ENCODE measurements around the gene TNS3. TPM values are rescaled to one million over a fixed set of nuclear protein-coding genes. Genes with fewer than 3 reads are reported as not detected.

TNS3 gene
- total and polyA plus RNA-seq, 2 of the 13 experiments (the other 11 are each of a cell fraction or from before 2014, with no cell fraction given) = 52.9 to 55.7 TPM

DNA sequence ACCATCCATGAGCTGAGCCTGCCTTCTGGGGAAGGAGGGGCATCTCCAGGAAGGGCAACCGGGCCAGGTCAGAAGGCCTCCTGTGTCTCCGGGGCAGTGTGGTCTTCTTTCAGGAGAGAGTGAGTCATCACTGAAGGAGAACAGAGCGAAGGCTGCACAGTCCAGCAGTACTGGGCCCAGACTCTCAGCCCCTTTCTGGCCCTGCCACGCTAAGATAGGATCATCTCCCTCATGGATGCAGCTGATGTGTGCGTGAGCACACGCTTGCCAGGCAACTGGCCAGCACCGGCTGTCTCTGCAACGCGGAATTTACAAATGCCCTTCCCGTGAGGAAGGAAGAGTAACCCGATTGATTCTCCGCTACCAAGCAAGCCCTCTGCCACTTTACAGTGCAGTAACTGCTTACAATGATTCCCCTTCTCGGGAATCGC lies 328.2 kb downstream of the TNS3 start (continued):
- TF ChIP-seq, protein P1, sequence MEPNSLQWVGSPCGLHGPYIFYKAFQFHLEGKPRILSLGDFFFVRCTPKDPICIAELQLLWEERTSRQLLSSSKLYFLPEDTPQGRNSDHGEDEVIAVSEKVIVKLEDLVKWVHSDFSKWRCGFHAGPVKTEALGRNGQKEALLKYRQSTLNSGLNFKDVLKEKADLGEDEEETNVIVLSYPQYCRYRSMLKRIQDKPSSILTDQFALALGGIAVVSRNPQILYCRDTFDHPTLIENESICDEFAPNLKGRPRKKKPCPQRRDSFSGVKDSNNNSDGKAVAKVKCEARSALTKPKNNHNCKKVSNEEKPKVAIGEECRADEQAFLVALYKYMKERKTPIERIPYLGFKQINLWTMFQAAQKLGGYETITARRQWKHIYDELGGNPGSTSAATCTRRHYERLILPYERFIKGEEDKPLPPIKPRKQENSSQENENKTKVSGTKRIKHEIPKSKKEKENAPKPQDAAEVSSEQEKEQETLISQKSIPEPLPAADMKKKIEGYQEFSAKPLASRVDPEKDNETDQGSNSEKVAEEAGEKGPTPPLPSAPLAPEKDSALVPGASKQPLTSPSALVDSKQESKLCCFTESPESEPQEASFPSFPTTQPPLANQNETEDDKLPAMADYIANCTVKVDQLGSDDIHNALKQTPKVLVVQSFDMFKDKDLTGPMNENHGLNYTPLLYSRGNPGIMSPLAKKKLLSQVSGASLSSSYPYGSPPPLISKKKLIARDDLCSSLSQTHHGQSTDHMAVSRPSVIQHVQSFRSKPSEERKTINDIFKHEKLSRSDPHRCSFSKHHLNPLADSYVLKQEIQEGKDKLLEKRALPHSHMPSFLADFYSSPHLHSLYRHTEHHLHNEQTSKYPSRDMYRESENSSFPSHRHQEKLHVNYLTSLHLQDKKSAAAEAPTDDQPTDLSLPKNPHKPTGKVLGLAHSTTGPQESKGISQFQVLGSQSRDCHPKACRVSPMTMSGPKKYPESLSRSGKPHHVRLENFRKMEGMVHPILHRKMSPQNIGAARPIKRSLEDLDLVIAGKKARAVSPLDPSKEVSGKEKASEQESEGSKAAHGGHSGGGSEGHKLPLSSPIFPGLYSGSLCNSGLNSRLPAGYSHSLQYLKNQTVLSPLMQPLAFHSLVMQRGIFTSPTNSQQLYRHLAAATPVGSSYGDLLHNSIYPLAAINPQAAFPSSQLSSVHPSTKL (CRISPR knock-in tag; IDR thresholded peaks at IDR 0.05) = no peak
- TF ChIP-seq ATF3 (CRISPR knock-in tag; IDR thresholded peaks at IDR 0.05) = no peak
- TF ChIP-seq ZNF678 (CRISPR knock-in tag; IDR thresholded peaks at IDR 0.05) = no peak
- TF ChIP-seq JUND (CRISPR knock-in tag; IDR thresholded peaks at IDR 0.05) = peak; percentile 31; the same call in 1 of the 2 replicates
- TF ChIP-seq ZNF414 (CRISPR knock-in tag; IDR thresholded peaks at IDR 0.05) = no peak
- TF ChIP-seq ZNF674 (CRISPR knock-in tag; IDR thresholded peaks at IDR 0.05; ENCODE audit: low read depth) = no peak
- TF ChIP-seq FOSL2 (CRISPR knock-in tag; IDR thresholded peaks at IDR 0.05) = peak; percentile 76
- no peak for TF ChIP-seq NFATC3 (CRISPR knock-in tag; IDR thresholded peaks at IDR 0.05)
- TF ChIP-seq ZNF713 (CRISPR knock-in tag; IDR thresholded peaks at IDR 0.05) = no peak
- TF ChIP-seq KIAA2018 (CRISPR knock-in tag; IDR thresholded peaks at IDR 0.05; ENCODE audit: borderline replicate concordance) = no peak
- no peak for TF ChIP-seq NCOA1 (CRISPR knock-in tag; IDR thresholded peaks at IDR 0.05)
- TF ChIP-seq CAMTA2 (CRISPR knock-in tag; IDR thresholded peaks at IDR 0.05; ENCODE audit: borderline replicate concordance) = no peak
- TF ChIP-seq SALL1 (CRISPR knock-in tag; IDR thresholded peaks at IDR 0.05) = 0 out of 2 replicates have a peak, but pooled peaks have one; percentile 33
- TF ChIP-seq NFIB (CRISPR knock-in tag; IDR thresholded peaks at IDR 0.05; ENCODE audit: borderline replicate concordance) = no peak
- TF ChIP-seq GLI4 (CRISPR knock-in tag; IDR thresholded peaks at IDR 0.05; ENCODE audit: borderline replicate concordance) = no peak

All from HepG2 (cell line).